ENCODE measurements around the gene CAMK2D.
"Not testable (repeated sequence)": the region's sequence is repeated elsewhere in the genome, so short reads cannot be mapped to it uniquely, and the experiment has no call there.

Gene CAMK2D

GRCh38 chr4:113727802-113728201 lies 33.7 kb downstream of the CAMK2D start:
- no peak for DNase-seq

- DNase-seq = no peak
These were observed 35.6 kb downstream of the CAMK2D start for GRCh38 chr4:113725963-113726362.

GRCh38 chr4:113718252-113718651 lies 43.3 kb downstream of the CAMK2D start:
- DNase-seq = no peak

GRCh38 chr4:113711883-113712662 lies 49.5 kb downstream of the CAMK2D start:
- no peak for DNase-seq

GRCh38 chr4:113708250-113708649 lies 53.3 kb downstream of the CAMK2D start:
- no peak for DNase-seq

- no peak for DNase-seq
These were observed 54.5 kb downstream of the CAMK2D start for GRCh38 chr4:113707048-113707447.

- not testable (repeated sequence) for DNase-seq
These were observed 56.4 kb downstream of the CAMK2D start for GRCh38 chr4:113705097-113705496.

GRCh38 chr4:113702596-113702995 lies 58.9 kb downstream of the CAMK2D start:
- DNase-seq = not testable (repeated sequence)

GRCh38 chr4:113701169-113701568 lies 60.4 kb downstream of the CAMK2D start:
- no peak for DNase-seq

- no peak for DNase-seq
These were observed 60.9 kb downstream of the CAMK2D start for GRCh38 chr4:113700602-113701150.

GRCh38 chr4:113699772-113700171 lies 61.8 kb downstream of the CAMK2D start:
- no peak for DNase-seq

- DNase-seq = no peak
These were observed 64.1 kb downstream of the CAMK2D start for GRCh38 chr4:113697429-113697828.

GRCh38 chr4:113695328-113696169 lies 66.0 kb downstream of the CAMK2D start:
- no peak for DNase-seq

- no peak for DNase-seq
These were observed 67.5 kb downstream of the CAMK2D start for GRCh38 chr4:113694008-113694407.

- DNase-seq = no peak
These were observed 68.6 kb downstream of the CAMK2D start for GRCh38 chr4:113692809-113693411.

- no peak for DNase-seq
These were observed 69.9 kb downstream of the CAMK2D start for GRCh38 chr4:113691676-113692075.

GRCh38 chr4:113689394-113689793 lies 72.1 kb downstream of the CAMK2D start:
- DNase-seq = no peak

GRCh38 chr4:113687067-113687718 lies 74.3 kb downstream of the CAMK2D start:
- no peak for DNase-seq

- not testable (repeated sequence) for DNase-seq
These were observed 76.4 kb downstream of the CAMK2D start for GRCh38 chr4:113685157-113685556.

GRCh38 chr4:113684534-113685091 lies 76.9 kb downstream of the CAMK2D start:
- no peak for DNase-seq

- peak; percentile 56 for DNase-seq
These were observed 78.6 kb downstream of the CAMK2D start for GRCh38 chr4:113682730-113683537.

GRCh38 chr4:113678641-113679040 lies 82.9 kb downstream of the CAMK2D start:
- no peak for DNase-seq
